HepG2 (cell line): ENCODE measurements around the gene COPS6. TPM values are rescaled to one million over a fixed set of nuclear protein-coding genes. Genes with fewer than 3 reads are reported as not detected.

Source experiments
- ADNP ChIP-seq: sonication (generic); formaldehyde crosslinking; IDR thresholded peaks from 2 replicates; pipeline ENCODE4 v1.4.0; 2020; ENCODE audit warnings: missing genetic modification reagents
- CEBPB ChIP-seq: IDR thresholded peaks from 2 replicates; pipeline ENCODE4 v1.6.1; 2011; ENCODE audit warnings: low read depth, low read length, improper control_type of control experiment, borderline replicate concordance
- CHD4 ChIP-seq: fragments of 200-600 bp; sonication (generic); IDR thresholded peaks from 2 replicates; pipeline ENCODE4 v1.7.0; 2017; ENCODE audit warnings: mild to moderate bottlenecking, low read length, borderline replicate concordance
- DNMT3B ChIP-seq: conservative IDR thresholded peaks from 2 replicates; pipeline ENCODE4 v1.6.1; 2016; ENCODE audit warnings: missing biosample characterization, control low read depth
- HIVEP1 ChIP-seq: sonication (generic); formaldehyde crosslinking; IDR thresholded peaks from 2 replicates; pipeline ENCODE4 v1.4.0; 2020; ENCODE audit warnings: mild to moderate bottlenecking, missing genetic modification reagents
- HNRNPH1 ChIP-seq: fragments of 200-400 bp; formaldehyde crosslinking; optimal IDR thresholded peaks from 2 replicates; pipeline ENCODE3; 2017; ENCODE audit warnings: mild to moderate bottlenecking, low read depth, low read length
- KAT2B ChIP-seq: fragments of 150-350 bp; IDR thresholded peaks from 2 replicates; pipeline ENCODE4 v1.6.1; 2014; ENCODE audit warnings: low read depth, low read length, borderline replicate concordance
- KDM5B ChIP-seq: sonication (generic); formaldehyde crosslinking; IDR thresholded peaks from 2 replicates; pipeline ENCODE4 v1.4.0; 2020; ENCODE audit warnings: missing genetic modification reagents, mild to moderate bottlenecking, borderline replicate concordance
- NCOA5 ChIP-seq: sonication (generic); formaldehyde crosslinking; IDR thresholded peaks from 2 replicates; pipeline ENCODE4 v1.4.0; 2020; ENCODE audit warnings: missing genetic modification reagents
- NFATC3 ChIP-seq: sonication (generic); formaldehyde crosslinking; IDR thresholded peaks from 2 replicates; pipeline ENCODE4 v1.5.1; 2020; ENCODE audit warnings: mild to moderate bottlenecking, missing genetic modification reagents
- PCBP1 ChIP-seq: fragments of 200-400 bp; formaldehyde crosslinking; IDR thresholded peaks from 2 replicates; pipeline ENCODE4 v1.6.1; 2017; ENCODE audit warnings: mild to moderate bottlenecking, low read depth, low read length, borderline replicate concordance
- SMYD3 ChIP-seq: sonication (generic); formaldehyde crosslinking; IDR thresholded peaks from 2 replicates; pipeline ENCODE4 v1.8.1; 2023; ENCODE audit warnings: mild to moderate bottlenecking, missing genetic modification reagents
- SRSF9 ChIP-seq: fragments of 200-400 bp; formaldehyde crosslinking; IDR thresholded peaks from 2 replicates; pipeline ENCODE4 v1.6.1; 2018; ENCODE audit warnings: borderline replicate concordance, mild to moderate bottlenecking, low read depth, low read length; ENCODE audit not compliant: insufficient read depth, poor library complexity, severe bottlenecking
- STAG1 ChIP-seq: sonication (generic); formaldehyde crosslinking; IDR thresholded peaks from 2 replicates; pipeline ENCODE4 v1.4.0; 2020; ENCODE audit warnings: missing genetic modification reagents
- ZNF205 ChIP-seq: IDR thresholded peaks from 2 replicates; pipeline ENCODE4 v1.6.1; 2018; ENCODE audit warnings: missing biosample characterization, missing genetic modification reagents
- ZNF282 ChIP-seq: fragments of 450-650 bp; IDR thresholded peaks from 2 replicates; pipeline ENCODE4 v1.6.1; 2018; ENCODE audit not compliant: partially characterized antibody
- ZNF616 ChIP-seq: sonication (generic); formaldehyde crosslinking; IDR thresholded peaks from 2 replicates; pipeline ENCODE4 v1.5.0; 2020; ENCODE audit warnings: low read depth, mild to moderate bottlenecking, missing genetic modification reagents
- ZNF713 ChIP-seq: sonication (generic); formaldehyde crosslinking; IDR thresholded peaks from 2 replicates; pipeline ENCODE4 v1.4.0; 2020; ENCODE audit warnings: mild to moderate bottlenecking, missing genetic modification reagents
- polyA plus RNA-seq, 8 experiments: library from polyadenylated mRNA; depleted of rRNA in 3 of 8; stranded (reverse) in 7 of 8; unstranded in 1 of 8; fragments of >200 nt; fragmentation: Illumina TruSeq in 4 of 8; extraction: Trizol in 4 of 8; gene quantifications; 2 replicates each; pipeline versions ENCODE4 v1.2.1 to v1.2.3, GENCODE V29; 2011 to 2016; ENCODE audit warnings: low read depth in 4 of 8, missing spikeins in 1 of 8, mixed read lengths in 1 of 8; ENCODE audit not compliant: insufficient read depth in 1 of 8
- total RNA-seq, 5 experiments: library from RNA; depleted of rRNA; stranded (reverse); fragments of >200 nt; fragmentation: Illumina TruSeq; extraction: Trizol; gene quantifications; 2 replicates each; pipeline ENCODE4 v1.2.3, GENCODE V29; 2016; ENCODE audit warnings: low read depth in 1 of 5
- TF ChIP-seq, protein P1 (sequence below): sonication (generic); formaldehyde crosslinking; conservative IDR thresholded peaks from 2 replicates; pipeline ENCODE4 v1.4.0; 2020; ENCODE audit warnings: missing genetic modification reagents
- TF ChIP-seq, protein P2 (sequence below): sonication (generic); formaldehyde crosslinking; IDR thresholded peaks from 2 replicates; pipeline ENCODE4 v1.8.0; 2022; ENCODE audit warnings: mild to moderate bottlenecking, missing genetic modification reagents, moderate library complexity
- TF ChIP-seq, protein P3 (sequence below): sonication (generic); formaldehyde crosslinking; IDR thresholded peaks from 2 replicates; pipeline ENCODE4 v1.5.0; 2020; ENCODE audit warnings: missing genetic modification reagents, mild to moderate bottlenecking, borderline replicate concordance
- TF ChIP-seq, protein P4 (sequence below): sonication (generic); formaldehyde crosslinking; IDR thresholded peaks from 2 replicates; pipeline ENCODE4 v1.4.0; 2020; ENCODE audit warnings: missing genetic modification reagents, mild to moderate bottlenecking, borderline replicate concordance
- TF ChIP-seq, protein P5 (sequence below): sonication (generic); formaldehyde crosslinking; IDR thresholded peaks from 2 replicates; pipeline ENCODE4 v1.5.0; 2020; ENCODE audit warnings: mild to moderate bottlenecking, missing genetic modification reagents

Gene COPS6
- total and polyA plus RNA-seq, 2 of the 13 experiments (the other 11 are each of a cell fraction or from before 2014, with no cell fraction given) = 33.4 to 117 TPM

DNA sequence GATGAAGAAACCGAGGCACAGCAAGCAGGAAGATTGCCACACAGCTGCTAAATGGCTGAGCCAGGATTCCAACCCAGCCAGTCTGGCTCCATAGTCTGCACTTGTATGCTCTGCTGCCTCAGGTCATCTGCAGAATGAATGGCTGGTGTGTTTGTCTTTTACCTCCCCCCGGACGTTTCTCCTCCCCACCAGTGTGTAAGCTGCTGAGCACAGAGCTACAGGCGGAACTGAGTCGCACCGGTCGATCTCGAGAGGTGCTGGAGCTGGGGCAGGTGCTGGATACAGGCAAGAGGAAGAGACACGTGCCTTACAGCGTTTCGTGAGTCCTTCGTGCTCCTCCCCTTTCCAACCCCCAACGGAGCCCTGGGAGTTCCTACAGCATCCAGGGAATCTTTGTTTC, 33.3 kb downstream of the COPS6 start (continued):
- TF ChIP-seq, protein P1, sequence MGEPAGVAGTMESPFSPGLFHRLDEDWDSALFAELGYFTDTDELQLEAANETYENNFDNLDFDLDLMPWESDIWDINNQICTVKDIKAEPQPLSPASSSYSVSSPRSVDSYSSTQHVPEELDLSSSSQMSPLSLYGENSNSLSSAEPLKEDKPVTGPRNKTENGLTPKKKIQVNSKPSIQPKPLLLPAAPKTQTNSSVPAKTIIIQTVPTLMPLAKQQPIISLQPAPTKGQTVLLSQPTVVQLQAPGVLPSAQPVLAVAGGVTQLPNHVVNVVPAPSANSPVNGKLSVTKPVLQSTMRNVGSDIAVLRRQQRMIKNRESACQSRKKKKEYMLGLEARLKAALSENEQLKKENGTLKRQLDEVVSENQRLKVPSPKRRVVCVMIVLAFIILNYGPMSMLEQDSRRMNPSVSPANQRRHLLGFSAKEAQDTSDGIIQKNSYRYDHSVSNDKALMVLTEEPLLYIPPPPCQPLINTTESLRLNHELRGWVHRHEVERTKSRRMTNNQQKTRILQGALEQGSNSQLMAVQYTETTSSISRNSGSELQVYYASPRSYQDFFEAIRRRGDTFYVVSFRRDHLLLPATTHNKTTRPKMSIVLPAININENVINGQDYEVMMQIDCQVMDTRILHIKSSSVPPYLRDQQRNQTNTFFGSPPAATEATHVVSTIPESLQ (CRISPR knock-in tag) = no peak
- TF ChIP-seq CHD4 (no peak), KDM5B (CRISPR knock-in tag) (no peak), HNRNPH1 (no peak), KAT2B (no peak), ZNF282 (no peak), NCOA5 (no peak), NFATC3 (CRISPR knock-in tag) (no peak), SRSF9 (no peak), ZNF205 (CRISPR knock-in tag) (peak; percentile 72; the same call in 1 of the 2 replicates), CEBPB (peak; percentile 57; the same call in 1 of the 2 replicates), ADNP (no peak), DNMT3B (no peak), HIVEP1 (CRISPR knock-in tag) (no peak), ZNF616 (CRISPR knock-in tag) (no peak), PCBP1 (no peak), STAG1 (CRISPR knock-in tag) (no peak), ZNF713 (CRISPR knock-in tag) (no peak), SMYD3 (no peak)
- TF ChIP-seq, protein P2, sequence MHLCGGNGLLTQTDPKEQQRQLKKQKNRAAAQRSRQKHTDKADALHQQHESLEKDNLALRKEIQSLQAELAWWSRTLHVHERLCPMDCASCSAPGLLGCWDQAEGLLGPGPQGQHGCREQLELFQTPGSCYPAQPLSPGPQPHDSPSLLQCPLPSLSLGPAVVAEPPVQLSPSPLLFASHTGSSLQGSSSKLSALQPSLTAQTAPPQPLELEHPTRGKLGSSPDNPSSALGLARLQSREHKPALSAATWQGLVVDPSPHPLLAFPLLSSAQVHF = 0 out of 2 replicates have a peak, but pooled peaks have one; percentile 38
- TF ChIP-seq, protein P3, sequence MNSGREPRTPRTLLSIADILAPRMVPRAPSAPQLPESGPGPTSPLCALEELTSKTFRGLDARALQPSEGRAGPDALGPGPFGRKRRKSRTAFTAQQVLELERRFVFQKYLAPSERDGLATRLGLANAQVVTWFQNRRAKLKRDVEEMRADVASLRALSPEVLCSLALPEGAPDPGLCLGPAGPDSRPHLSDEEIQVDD (CRISPR knock-in tag) = no peak
- TF ChIP-seq, protein P4, sequence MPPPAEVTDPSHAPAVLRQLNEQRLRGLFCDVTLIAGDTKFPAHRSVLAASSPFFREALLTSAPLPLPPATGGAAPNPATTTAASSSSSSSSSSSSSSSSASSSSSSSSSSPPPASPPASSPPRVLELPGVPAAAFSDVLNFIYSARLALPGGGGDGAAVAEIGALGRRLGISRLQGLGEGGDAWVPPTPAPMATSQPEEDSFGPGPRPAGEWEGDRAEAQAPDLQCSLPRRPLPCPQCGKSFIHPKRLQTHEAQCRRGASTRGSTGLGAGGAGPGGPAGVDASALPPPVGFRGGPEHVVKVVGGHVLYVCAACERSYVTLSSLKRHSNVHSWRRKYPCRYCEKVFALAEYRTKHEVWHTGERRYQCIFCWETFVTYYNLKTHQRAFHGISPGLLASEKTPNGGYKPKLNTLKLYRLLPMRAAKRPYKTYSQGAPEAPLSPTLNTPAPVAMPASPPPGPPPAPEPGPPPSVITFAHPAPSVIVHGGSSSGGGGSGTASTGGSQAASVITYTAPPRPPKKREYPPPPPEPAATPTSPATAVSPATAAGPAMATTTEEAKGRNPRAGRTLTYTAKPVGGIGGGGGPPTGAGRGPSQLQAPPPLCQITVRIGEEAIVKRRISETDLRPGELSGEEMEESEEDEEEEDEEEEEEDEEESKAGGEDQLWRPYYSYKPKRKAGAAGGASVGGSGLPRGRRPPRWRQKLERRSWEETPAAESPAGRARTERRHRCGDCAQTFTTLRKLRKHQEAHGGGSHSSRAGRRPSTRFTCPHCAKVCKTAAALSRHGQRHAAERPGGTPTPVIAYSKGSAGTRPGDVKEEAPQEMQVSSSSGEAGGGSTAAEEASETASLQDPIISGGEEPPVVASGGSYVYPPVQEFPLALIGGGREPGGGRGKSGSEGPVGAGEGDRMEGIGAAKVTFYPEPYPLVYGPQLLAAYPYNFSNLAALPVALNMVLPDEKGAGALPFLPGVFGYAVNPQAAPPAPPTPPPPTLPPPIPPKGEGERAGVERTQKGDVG (CRISPR knock-in tag) = no peak
- TF ChIP-seq, protein P5, sequence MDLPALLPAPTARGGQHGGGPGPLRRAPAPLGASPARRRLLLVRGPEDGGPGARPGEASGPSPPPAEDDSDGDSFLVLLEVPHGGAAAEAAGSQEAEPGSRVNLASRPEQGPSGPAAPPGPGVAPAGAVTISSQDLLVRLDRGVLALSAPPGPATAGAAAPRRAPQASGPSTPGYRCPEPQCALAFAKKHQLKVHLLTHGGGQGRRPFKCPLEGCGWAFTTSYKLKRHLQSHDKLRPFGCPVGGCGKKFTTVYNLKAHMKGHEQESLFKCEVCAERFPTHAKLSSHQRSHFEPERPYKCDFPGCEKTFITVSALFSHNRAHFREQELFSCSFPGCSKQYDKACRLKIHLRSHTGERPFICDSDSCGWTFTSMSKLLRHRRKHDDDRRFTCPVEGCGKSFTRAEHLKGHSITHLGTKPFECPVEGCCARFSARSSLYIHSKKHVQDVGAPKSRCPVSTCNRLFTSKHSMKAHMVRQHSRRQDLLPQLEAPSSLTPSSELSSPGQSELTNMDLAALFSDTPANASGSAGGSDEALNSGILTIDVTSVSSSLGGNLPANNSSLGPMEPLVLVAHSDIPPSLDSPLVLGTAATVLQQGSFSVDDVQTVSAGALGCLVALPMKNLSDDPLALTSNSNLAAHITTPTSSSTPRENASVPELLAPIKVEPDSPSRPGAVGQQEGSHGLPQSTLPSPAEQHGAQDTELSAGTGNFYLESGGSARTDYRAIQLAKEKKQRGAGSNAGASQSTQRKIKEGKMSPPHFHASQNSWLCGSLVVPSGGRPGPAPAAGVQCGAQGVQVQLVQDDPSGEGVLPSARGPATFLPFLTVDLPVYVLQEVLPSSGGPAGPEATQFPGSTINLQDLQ (CRISPR knock-in tag) = no peak
